Stimulated activated naive B cell treated with anti-CD40 and anti-IgM and Interleukin-4, amounts not matched to agents 10 μg/mL and 1 μg/mL and 100 μg/mL, for 72 hours (primary cell): ENCODE data around the gene OR2T2.
"Not testable (repeated sequence)": the region's sequence is repeated elsewhere in the genome, so short reads cannot be mapped to it uniquely, and the experiment has no call there.

Experiments
- ATAC-seq, 2 donors: fragments of 150-1000 bp; cut with Tn5 transposase; replicated peaks; 2 replicates each; pipeline ENCODE4 v1.10.0; 2021; ENCODE audit warnings: moderate library complexity in 1 of 2
- DNase-seq: peaks from one replicate; pipeline ENCODE4 v3.0.0; 2021
- H3K27ac Mint-ChIP-seq: one replicate; pipeline ENCODE4 v1.8.0; 2022; ENCODE audit warnings: mild to moderate bottlenecking, mixed read lengths
- H3K27me3 Mint-ChIP-seq, 2 donors: one replicate each; pipeline ENCODE4 v1.8.0; 2022; ENCODE audit warnings: mixed read lengths in 2 of 2
- H3K36me3 Mint-ChIP-seq, 2 donors: one replicate each; pipeline ENCODE4 v1.8.0; 2022; ENCODE audit warnings: mixed read lengths in 2 of 2, mild to moderate bottlenecking in 1 of 2
- H3K4me1 Mint-ChIP-seq, 2 donors: one replicate each; pipeline ENCODE4 v1.8.0; 2022; ENCODE audit warnings: mixed read lengths in 2 of 2, mild to moderate bottlenecking in 1 of 2
- H3K4me3 Mint-ChIP-seq, 2 donors: one replicate each; pipeline ENCODE4 v1.8.0; 2022; ENCODE audit warnings: mild to moderate bottlenecking in 2 of 2, mixed read lengths in 2 of 2, moderate library complexity in 1 of 2
- H3K9me3 Mint-ChIP-seq, 2 donors: one replicate each; pipeline ENCODE4 v1.8.0; 2022; ENCODE audit warnings: mixed read lengths in 2 of 2, mild to moderate bottlenecking in 1 of 2

The OR2T2 gene, protein sequence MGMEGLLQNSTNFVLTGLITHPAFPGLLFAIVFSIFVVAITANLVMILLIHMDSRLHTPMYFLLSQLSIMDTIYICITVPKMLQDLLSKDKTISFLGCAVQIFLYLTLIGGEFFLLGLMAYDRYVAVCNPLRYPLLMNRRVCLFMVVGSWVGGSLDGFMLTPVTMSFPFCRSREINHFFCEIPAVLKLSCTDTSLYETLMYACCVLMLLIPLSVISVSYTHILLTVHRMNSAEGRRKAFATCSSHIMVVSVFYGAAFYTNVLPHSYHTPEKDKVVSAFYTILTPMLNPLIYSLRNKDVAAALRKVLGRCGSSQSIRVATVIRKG

DNA sequence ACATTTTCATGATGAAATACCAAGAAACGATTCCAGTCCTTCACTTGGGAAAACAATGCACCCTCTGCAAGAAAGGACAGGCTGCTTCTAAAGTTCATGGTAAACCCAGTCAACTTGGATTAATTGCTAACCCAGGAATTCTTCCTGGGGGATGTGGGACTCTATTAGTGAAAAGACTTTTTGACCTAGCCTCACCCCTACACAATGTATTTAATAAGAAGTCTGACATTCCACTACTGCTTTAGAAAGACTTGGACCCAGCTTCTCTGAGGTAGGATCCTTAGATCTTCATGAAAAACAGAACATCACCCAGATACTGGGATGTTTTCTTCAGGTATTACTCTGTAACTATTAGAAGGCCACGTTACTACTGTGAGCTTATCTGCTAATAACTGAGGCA is at the start of gene OR2T2:
Gene OR2T2, plus strand, starts transcription at position 239 of the 400 bp plus-strand sequence. CDS start 7,161 bp downstream, outside the sequence.
- Mint-ChIP-seq H3K4me1 (peaks cover 20 to 31% of the 10 kb centered on the region in 2 donors), H3K27ac (peak within 1 kb of the TSS; percentile 63)
- H3K36me3 Mint-ChIP-seq, H3K4me3 Mint-ChIP-seq, H3K27me3 Mint-ChIP-seq, H3K9me3 Mint-ChIP-seq, ATAC-seq, DNase-seq: not testable (repeated sequence)

DNA sequence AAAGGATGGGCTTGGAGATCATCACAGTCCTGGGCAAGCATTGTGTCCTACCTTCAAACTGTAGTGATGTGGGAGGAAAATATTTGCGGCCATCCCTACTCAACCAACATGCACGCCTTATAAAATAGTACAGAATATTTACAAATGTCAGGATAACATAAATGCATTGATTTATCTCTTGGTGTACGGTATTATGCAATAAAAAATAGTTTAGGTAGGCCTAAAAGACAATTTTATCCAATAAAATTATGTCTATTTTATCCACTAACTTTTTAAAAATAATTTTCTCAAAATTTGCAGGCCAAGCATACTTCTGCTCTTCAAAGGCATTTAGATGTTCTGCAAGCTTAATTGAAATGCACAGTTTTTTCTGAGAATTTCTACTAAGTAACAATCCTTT is 42.7 kb upstream of the OR2T2 start, which contains the start of gene OR2T1:
Gene OR2T1, plus strand, starts transcription at position 301 of the 400 bp plus-strand sequence. CDS start 3,100 bp downstream, outside the sequence.
- Mint-ChIP-seq H3K27ac (no peak within 1 kb of the TSS), H3K4me1 (peaks cover 0 to 2% of the 10 kb centered on the region in 2 donors), H3K4me3 (no peak within 1 kb of the TSS), H3K36me3 (no peaks in the 10 kb centered on the region), H3K27me3 (no peaks in the 10 kb centered on the region), H3K9me3 (peaks cover 2 to 5% of the 10 kb centered on the region in 2 donors)
- no peak for ATAC-seq
- DNase-seq, result no peak

DNA sequence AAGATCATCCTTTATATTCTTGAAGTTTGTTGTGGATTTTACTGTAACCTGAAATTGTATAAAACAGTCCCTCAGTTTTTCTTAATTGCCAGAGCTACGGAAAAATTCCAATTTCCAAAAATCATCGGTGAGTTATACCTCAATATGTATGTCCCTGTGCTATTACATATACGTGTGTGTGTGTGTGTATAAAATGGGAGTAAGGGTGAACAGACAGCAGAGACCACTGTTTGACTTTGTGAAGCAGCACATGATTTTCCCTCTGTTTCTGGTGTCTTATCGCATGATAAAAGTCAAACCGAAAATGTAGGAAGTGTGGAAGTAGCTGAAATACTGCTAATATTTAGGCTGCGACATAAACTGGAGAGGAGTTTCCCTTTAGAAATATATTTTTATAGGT is 41.4 kb upstream of the OR2T2 start:
- Mint-ChIP-seq H3K36me3 (no peaks in the 10 kb centered on the region), H3K27me3 (no peaks in the 10 kb centered on the region), H3K4me3 (no peak overlapping the region), H3K27ac (no peak overlapping the region), H3K4me1 (peaks cover 0 to 2% of the 10 kb centered on the region in 2 donors), H3K9me3 (peaks cover 2 to 6% of the 10 kb centered on the region in 2 donors)
- ATAC-seq (no peak), DNase-seq (no peak)

DNA sequence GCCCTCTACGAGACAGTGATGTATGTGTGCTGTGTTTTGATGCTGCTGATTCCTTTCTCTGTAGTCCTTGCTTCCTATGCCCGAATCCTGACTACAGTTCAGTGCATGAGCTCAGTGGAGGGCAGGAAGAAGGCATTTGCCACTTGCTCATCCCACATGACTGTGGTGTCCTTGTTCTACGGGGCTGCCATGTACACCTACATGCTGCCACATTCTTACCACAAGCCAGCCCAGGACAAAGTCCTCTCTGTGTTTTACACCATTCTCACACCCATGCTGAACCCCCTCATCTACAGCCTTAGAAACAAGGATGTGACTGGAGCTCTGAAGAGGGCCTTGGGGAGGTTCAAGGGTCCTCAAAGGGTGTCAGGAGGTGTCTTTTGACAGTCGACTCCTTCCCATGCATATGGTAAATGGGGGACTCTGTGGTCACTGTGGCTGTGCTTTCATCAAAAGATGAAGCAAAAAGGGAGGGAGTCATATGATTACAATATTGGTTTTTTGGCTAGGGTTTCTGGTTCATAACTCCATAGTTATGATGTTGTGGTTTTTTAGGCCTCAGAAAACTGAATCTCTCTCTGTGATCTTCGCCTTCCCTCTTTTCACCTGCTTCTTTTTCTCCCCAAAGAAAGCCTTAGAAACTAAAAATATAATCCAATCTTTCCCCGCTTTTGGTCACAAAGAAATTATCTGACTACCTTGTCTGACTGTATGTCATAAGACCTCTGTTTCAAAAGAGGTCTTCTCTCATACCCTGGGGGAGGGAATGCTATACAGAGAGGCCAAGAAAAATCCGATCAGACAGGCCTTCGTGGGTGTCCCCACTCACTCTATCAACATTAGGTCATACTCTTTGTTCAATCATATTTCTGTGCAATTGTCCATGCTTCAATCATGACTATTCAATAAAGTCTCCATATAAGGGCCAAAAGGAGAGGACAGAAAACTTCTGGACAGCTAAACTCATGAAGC is 38.4 kb upstream of the OR2T2 start:
- H3K27me3 Mint-ChIP-seq, result no peaks in the 10 kb centered on the region
- H3K27ac Mint-ChIP-seq, result no peak overlapping the region
- ATAC-seq, result no peak
- no peak overlapping the region for H3K4me3 Mint-ChIP-seq
- H3K4me1 Mint-ChIP-seq, result peaks cover 0 to 2% of the 10 kb centered on the region in 2 donors
- peaks cover 4 to 20% of the 10 kb centered on the region in 2 donors for H3K9me3 Mint-ChIP-seq
- H3K36me3 Mint-ChIP-seq, result peaks cover 0 to 4% of the 10 kb centered on the region in 2 donors
- DNase-seq, result no peak

DNA sequence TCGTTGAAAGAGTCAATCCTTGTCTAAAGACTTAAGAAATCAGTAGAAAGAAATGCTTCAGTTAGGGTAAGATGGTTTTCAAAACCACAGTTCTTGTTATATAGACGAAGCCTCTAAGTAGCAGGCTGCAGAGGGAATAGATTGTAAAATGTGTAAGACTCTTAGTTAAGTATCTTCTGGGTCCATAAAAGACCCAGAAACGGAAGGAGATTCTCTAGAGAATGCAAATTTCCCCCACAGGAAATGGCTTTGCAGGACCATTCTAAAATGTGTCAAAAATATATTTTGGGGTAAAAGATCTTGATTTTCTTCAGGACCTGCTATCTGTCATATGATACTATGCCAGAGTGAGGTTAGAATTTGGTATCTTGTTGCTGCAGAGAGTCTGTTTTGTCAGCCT is 29.2 kb upstream of the OR2T2 start:
- H3K4me1 Mint-ChIP-seq, result peaks cover 0 to 5% of the 10 kb centered on the region in 2 donors
- no peak overlapping the region for H3K4me3 Mint-ChIP-seq

DNA sequence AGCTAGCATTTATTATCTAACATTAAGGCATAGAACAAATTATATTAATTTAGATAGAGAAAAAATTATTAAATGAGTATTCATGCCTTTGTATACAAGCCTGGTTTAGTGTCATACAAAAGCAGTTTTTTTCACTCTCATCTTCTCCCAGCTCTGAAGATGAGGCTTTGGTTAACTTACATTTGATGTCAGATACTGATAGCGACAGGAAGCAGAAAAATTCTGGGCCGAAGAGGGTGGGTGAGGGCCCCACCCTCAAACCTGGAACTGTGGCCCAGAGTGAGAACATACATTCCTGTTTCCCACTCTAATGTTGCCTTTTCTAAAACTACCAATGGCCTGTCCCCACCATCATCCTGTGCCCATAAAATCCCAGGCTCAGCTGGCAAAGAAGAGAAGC is 27.6 kb upstream of the OR2T2 start:
- H3K27me3 Mint-ChIP-seq, result peaks cover 0 to 3% of the 10 kb centered on the region in 2 donors
- ATAC-seq (no peak), DNase-seq (no peak)
- no peak overlapping the region for H3K27ac Mint-ChIP-seq
- H3K4me1 Mint-ChIP-seq, result peaks cover 0 to 5% of the 10 kb centered on the region in 2 donors
- peaks cover 4 to 7% of the 10 kb centered on the region in 2 donors for H3K9me3 Mint-ChIP-seq
- H3K4me3 Mint-ChIP-seq, result no peak overlapping the region
- H3K36me3 Mint-ChIP-seq, result peaks cover 0 to 4% of the 10 kb centered on the region in 2 donors

More for the DNA sequence above, 29.2 kb upstream of the OR2T2 start:
- Mint-ChIP-seq H3K36me3 (no peaks in the 10 kb centered on the region), H3K9me3 (peaks cover under 1 to 4% of the 10 kb centered on the region in 2 donors), H3K27me3 (no peaks in the 10 kb centered on the region), H3K27ac (no peak overlapping the region)
- no peak for ATAC-seq
- DNase-seq, result no peak

DNA sequence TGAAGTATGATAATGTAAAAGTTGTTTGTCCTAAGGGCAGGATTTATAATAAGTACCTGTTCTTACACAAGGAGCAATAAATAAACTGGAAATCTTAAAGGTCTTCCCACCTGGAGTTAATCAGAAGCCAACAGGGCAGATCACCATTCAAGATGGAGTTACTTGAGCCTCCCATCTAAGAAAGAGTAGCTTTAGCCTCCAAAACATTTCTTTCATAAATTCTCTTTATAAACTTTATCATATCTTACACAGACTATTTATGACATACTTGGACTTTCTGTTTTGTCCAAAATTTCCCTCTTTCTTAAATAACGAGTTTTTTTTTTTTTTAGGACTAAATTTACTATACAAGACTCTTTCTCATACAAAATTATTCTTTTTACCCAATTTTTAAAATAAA is 24.1 kb upstream of the OR2T2 start:
- Mint-ChIP-seq H3K4me3 (no peak overlapping the region), H3K4me1 (no peaks in the 10 kb centered on the region), H3K27me3 (peaks cover 0 to 5% of the 10 kb centered on the region in 2 donors), H3K9me3 (peaks cover 4 to 13% of the 10 kb centered on the region in 2 donors), H3K27ac (no peak overlapping the region), H3K36me3 (peaks cover 0 to 4% of the 10 kb centered on the region in 2 donors)
- ATAC-seq, result no peak
- no peak for DNase-seq

DNA sequence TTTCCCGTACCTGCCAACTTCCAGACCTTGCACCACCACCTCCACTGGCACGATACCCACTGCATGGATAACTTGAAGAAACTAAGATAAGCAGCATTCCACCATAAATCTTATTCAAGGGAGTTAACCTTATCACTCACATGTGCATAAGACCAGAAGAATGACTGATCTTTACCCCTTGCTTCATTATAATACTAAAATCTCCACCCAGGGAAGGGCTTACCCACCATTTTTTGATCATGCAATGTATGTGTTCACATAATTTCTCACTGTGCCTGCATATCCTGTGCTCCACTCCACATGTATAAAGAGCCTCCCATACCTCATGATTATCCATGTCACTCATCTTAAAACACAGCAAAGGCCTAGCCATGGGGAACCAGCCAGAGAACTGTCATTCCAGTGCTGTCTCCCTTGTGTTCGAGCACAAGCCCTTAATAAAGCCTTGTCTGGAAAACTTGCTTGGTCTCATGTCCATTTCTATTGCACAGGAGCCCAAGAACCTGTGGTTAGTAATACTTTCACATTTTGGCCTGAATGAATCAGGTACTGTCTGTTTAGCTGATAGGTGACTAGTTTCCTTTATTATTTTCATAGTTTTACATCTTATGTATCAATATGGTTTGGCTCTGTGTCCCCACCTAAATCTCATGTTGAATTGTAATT is 17.8 kb upstream of the OR2T2 start:
- Mint-ChIP-seq H3K27ac (peak overlapping the region; percentile 1), H3K4me1 (peaks cover 13 to 19% of the 10 kb centered on the region in 2 donors)
- not testable (repeated sequence) for H3K9me3 Mint-ChIP-seq, H3K4me3 Mint-ChIP-seq, H3K27me3 Mint-ChIP-seq, DNase-seq, H3K36me3 Mint-ChIP-seq
- peak; percentile 44 to 52 for ATAC-seq

DNA sequence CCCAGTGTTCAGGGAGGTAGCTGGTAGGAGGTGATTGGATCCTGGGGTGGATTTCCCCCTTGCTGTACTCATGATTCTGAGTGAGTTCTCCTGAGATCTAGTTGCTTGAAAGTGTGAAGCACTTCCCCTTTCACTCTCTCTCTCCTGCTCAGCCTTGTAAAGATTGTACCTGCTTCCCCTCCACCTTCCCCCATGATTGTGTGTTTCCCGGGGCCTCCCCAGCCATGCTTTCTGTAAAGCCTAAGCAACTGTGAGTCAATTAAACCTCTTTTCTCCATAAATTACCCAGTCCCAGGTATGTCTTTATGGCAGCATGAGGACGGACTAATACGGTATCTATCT is 17.3 kb upstream of the OR2T2 start:
- not testable (repeated sequence) for H3K27me3 Mint-ChIP-seq, H3K36me3 Mint-ChIP-seq, H3K9me3 Mint-ChIP-seq, H3K4me3 Mint-ChIP-seq, H3K27ac Mint-ChIP-seq
- DNase-seq (peak; percentile 13), ATAC-seq (peak; percentile 94 to 96)
- peaks cover 13 to 20% of the 10 kb centered on the region in 2 donors for H3K4me1 Mint-ChIP-seq

DNA sequence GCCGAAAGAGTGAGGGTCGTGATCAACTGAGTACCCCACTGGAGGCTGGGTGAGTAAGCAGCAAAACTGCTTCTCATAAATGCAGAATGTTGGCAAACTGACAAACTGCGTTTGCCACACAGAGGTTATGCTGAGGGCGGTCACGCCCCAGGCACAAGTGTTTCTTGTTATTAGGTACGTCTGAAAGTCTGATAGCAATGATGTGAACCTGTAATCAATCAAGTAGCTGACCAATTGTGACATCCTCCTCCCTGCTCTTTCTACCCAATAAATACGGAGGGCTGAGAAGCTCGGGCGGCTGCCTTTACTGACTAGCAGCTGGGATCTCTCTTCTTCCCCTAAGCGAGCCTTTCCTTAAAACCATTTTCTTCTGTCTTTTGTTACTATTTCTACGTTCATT is 13.8 kb upstream of the OR2T2 start:
- not testable (repeated sequence) for H3K27me3 Mint-ChIP-seq, H3K27ac Mint-ChIP-seq, ATAC-seq, H3K36me3 Mint-ChIP-seq, DNase-seq, H3K9me3 Mint-ChIP-seq, H3K4me3 Mint-ChIP-seq
- peaks cover 16 to 26% of the 10 kb centered on the region in 2 donors for H3K4me1 Mint-ChIP-seq

DNA sequence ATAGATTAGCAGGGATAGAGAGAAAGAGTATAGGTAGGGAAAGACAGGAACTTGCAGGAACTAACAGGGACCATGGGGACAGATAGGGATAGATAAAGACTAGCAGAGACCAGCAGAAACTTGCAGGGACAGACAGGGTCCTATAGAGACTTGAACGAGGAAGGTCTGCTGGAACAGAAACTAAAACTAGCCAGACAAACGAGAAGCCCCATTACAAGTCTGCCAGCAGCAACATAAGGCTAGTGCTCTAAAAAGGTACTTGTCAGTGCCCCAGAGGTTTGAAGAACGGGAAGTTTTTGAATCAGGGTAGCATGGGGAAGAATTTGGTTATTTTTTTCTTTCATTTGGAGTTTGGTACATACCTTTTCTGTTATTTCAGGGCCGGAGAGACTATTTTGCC is 13.2 kb upstream of the OR2T2 start:
- H3K4me1 Mint-ChIP-seq, result peaks cover 16 to 26% of the 10 kb centered on the region in 2 donors
- not testable (repeated sequence) for H3K9me3 Mint-ChIP-seq, H3K36me3 Mint-ChIP-seq, ATAC-seq, H3K4me3 Mint-ChIP-seq, DNase-seq, H3K27me3 Mint-ChIP-seq
- peak overlapping the region; percentile 38 for H3K27ac Mint-ChIP-seq

DNA sequence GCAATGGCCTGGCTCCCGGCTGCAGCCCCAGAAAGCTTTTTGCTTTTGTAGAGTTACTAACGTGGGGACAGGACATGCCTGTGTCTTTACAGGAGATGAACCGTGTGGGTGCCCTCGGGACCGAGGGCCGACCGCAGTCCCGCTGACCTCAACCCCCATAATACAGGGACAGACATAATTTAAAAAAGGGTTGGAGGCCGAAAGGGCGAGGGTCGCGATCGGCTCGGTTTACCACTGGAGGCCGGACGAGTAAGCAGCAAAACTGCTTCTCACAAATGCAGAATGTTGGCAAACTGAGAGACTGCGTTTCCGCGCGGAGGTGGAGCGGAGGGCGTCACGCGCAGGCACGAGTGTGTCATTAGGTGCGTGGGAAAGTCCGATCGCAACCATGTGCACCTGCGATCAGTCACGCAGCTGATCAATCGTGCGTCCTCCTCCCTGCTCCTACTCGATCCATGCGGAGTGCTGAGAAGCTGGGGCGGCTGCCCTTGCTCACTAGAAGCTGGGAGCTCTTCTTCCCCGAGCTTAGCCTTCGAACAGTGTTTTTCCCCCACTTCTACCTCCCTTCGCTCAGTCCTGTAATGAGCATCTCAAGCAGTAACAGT is 11.5 kb upstream of the OR2T2 start:
- H3K4me1 Mint-ChIP-seq, result peaks cover 9 to 16% of the 10 kb centered on the region in 2 donors
- DNase-seq, H3K4me3 Mint-ChIP-seq, H3K27me3 Mint-ChIP-seq, H3K27ac Mint-ChIP-seq, ATAC-seq, H3K36me3 Mint-ChIP-seq, H3K9me3 Mint-ChIP-seq: not testable (repeated sequence)

DNA sequence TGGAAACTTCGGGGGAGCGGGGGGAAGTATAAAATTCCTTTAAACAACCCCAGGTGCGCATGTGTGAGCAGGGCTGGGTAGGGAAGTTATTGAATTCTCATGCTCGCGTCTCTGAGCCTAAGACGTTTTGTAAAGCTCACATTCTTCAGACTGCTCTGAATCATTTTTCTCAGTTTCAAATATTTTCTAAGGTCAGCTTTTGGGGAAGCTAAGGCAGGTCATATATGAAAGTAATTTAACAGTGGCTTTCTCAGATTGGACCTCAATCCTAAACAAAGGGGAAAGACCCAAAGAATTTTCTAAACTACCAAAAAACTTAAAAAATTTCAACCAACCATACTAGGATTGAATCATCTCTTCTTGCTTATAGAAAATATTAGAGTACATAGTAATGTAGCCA is 10.5 kb upstream of the OR2T2 start:
- not testable (repeated sequence) for H3K4me3 Mint-ChIP-seq

DNA sequence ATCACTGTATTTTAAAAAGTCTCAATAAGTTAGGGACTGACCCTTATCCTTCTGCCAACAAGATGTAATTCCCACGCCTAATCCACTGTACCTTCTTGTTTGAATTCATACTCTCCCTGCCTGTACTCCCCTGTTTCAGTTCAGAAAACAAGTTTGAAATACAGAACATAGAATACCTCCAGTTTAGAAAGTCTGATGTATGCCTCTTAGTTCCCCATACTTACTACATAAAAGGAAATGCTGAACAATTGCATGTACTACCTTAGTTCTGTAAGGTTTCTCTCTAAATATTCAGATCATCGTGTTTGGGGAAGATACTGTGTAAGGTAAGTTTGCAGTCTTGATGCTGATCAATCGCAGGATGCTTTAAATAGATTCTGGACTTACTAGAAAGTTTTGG is 9.1 kb upstream of the OR2T2 start:
- H3K27me3 Mint-ChIP-seq, H3K27ac Mint-ChIP-seq, DNase-seq, H3K9me3 Mint-ChIP-seq, H3K4me3 Mint-ChIP-seq, H3K36me3 Mint-ChIP-seq: not testable (repeated sequence)
- H3K4me1 Mint-ChIP-seq, result peaks cover 9 to 16% of the 10 kb centered on the region in 2 donors
- peak; percentile 22 to 44 for ATAC-seq

More for the DNA sequence above, 10.5 kb upstream of the OR2T2 start:
- DNase-seq, H3K36me3 Mint-ChIP-seq, H3K9me3 Mint-ChIP-seq, H3K27me3 Mint-ChIP-seq, H3K27ac Mint-ChIP-seq: not testable (repeated sequence)
- ATAC-seq, result peak; percentile 71 to 79
- peaks cover 9 to 16% of the 10 kb centered on the region in 2 donors for H3K4me1 Mint-ChIP-seq
